Measurements from ENCODE around the gene ACSF2.

The ACSF2 gene

DNA sequence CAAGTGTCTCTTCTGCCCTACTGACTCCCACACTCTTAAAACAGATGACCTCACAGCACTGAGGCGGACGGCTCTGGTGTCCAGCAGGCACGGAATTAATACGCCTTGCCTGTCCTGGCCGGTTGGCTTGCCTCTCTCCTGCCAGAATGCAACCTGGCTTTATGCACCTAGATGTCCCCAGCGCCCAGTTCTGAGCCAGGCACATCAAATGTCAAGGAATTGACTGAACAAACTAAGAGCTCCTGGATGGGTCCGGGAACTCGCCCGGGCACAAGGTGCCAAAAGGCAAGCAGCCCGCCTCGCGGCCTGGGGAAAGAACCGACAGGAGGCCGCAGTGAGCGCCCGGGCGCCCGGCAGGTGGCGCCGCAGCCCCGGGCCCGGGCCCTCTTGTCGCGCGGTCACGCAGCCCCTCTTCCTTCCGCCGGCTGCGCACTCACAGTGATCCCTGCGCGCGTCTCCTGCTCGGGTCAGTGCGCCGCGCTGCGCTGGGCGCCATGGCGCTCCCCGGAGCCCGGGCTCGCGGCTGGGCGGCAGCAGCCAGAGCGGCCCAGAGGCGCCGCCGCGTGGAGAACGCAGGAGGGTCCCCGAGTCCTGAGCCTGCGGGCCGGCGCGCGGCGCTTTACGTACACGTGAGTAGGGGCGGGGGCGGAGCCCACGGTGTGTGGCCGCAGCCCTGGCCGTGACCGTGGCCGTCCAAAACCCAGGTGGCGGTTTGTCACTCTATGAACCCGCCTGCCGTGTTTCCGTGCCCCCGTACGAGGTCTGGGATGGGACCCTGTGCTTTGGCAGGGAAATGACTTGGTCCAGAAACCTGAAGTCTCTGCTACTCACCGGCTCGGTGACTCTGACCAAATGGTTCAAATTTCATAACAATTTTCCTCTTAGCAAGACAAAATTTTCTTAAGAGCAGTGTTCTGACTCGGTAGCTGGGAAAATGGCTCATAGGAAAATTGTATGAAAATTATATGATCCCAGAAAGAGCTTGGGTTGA lies 52.7 kb downstream of the ACSF2 start, which contains the start of gene RSAD1:
RSAD1 (plus strand) TSS at position 470 of the 991 bp plus-strand sequence; CDS start at position 495, 25 bp downstream.
- DNase-seq (ENCODE audit: low spot score) = peak; percentile 90

- peak; percentile 64 for DNase-seq (ENCODE audit: low spot score)
Measured at GRCh38 chr17:50479522-50480141, 53.6 kb downstream of the ACSF2 start.

- no peak for DNase-seq (ENCODE audit: low spot score)
Measured at GRCh38 chr17:50480142-50480764, 54.2 kb downstream of the ACSF2 start.

DNA sequence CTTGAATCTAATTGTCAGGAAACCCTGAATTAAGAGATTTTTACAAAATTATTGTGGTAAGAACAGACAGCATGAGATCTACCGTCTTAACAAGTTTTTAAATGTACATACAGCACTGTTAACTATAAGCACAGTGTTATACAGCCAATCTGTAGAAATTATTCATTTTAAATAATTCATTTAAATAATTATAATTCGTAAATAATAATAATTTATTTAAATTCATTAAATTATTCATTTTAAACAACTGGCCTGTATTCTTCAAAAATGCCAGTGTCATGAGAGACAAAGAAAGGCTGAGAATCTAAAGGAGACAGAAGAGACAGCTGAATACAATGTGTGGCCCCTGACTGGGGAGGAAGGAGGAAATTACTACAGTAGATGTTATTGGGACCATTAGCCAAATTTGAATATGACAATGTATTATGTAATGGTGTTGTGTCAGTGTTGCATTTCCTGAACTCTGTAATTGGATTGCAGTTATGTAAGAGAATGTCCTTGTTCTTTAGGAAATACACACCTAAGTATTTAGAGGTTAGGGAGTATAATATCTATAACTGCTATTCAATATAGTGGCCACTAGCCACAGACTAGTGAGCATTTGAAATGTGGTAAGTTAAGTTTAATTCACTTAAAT lies 55.0 kb downstream of the ACSF2 start:
- DNase-seq (ENCODE audit: low spot score) = no peak

DNA sequence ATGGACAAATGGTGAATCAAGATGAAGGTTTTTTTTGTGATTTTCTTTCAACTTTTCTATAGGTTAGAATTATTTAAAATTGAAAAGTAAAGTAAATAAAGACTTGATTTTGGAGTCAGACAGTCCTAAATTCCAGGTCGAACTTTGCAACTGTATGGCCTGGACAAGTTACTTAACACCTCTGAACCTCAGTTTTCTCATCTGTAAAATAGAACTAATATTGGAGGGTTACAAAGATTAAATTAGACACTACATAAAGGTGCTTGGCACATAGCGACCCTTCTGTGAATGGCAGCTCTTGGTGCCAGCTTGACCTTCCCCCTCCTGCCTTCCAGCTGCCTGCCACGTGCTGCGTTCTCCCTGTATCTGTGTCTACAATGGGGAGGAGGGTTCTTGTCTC lies 55.6 kb downstream of the ACSF2 start:
- DNase-seq (ENCODE audit: low spot score) = no peak

GRCh38 chr17:50482110-50482509 lies 56.1 kb downstream of the ACSF2 start:
- DNase-seq (ENCODE audit: low spot score) = no peak

GRCh38 chr17:50482516-50482915 lies 56.5 kb downstream of the ACSF2 start:
- DNase-seq (ENCODE audit: low spot score) = peak; percentile 95

- no peak for DNase-seq (ENCODE audit: low spot score)
Measured at GRCh38 chr17:50483266-50483665, 57.2 kb downstream of the ACSF2 start.

DNA sequence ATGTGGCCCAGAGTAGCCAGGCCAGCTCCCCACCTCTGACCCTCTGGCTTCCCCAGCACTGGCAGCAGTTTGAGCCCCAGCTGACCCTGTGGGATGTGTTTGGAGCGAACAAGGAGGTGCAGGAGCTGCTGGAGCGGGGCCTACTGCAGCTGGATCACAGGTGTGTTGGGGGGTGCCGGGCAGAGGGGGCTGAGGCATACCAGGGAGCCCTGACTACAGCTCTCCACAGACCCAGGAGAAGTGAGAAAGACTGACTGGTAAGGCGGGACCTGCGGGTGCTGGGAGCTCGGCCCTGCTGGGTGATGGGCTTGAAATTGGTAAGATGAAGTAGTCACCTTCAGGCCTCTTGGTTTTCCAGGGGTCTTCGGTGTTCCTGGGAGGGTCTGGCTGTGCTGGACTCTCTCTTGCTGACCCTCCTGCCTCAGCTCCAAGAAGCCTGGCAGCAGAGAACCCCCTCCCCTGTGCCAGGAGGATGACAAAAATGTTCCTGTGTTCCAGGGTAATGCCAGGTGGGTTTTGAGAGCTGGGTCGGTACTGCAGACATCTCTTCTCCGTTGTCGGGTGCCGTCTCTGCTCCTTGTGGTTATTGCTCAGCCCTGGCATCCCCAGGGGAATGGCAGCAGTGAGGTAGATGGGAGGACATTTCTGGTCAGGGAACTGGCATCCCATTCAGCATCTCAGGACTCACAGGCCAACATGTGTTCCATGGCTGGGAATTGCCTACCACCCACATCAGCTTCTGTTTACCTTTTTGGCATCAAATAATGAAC lies 58.6 kb downstream of the ACSF2 start:
- no peak for DNase-seq (ENCODE audit: low spot score)

GRCh38 chr17:50487213-50488096 lies 61.4 kb downstream of the ACSF2 start:
- no peak for DNase-seq (ENCODE audit: low spot score)

DNA sequence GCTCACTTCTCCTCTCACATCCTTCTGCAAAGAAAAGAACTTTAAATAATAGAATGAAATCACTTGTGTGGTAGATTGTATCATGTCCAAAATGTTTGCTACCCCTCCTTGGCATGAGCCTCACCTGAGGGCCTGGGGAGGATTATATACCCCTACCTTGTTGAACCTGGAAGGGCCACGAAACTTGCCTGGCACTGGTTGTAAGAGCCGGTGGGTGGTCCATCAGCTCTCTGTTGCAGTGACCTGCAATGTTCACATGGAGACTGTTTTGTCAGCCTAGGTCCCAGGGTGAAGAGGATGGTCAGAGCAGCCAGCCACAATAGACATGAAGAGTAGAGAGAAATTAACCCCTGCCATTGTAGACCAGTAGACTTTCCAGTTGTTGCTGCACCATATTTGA lies 62.9 kb downstream of the ACSF2 start:
- DNase-seq (ENCODE audit: low spot score) = no peak

- no peak for DNase-seq (ENCODE audit: low spot score)
Measured at GRCh38 chr17:50491505-50491904, 65.5 kb downstream of the ACSF2 start.

DNA sequence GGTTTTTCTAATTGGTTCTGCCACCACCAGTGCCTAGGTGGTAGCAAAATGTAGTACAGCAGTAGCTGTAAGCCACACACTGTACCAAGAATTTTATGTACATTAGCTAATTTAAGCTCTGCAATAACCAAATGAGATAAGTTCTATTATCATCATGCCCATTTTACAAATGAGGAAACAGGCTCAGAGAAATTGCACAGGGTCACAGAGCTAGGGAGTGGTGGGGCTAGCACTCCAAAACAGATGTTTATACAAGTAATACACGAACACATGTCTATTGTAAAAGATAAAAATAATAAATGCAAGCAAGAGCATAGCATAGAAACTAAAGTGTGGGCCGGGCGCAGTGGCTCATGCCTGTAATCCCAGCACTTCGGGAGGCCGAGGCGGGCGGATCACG lies 66.2 kb downstream of the ACSF2 start:
- no peak for DNase-seq (ENCODE audit: low spot score)

- no peak for DNase-seq (ENCODE audit: low spot score)
Measured at GRCh38 chr17:50493744-50494143, 67.7 kb downstream of the ACSF2 start.

- DNase-seq (ENCODE audit: low spot score) = no peak
Measured at GRCh38 chr17:50495217-50495823, 69.3 kb downstream of the ACSF2 start.

- no peak for DNase-seq (ENCODE audit: low spot score)
Measured at GRCh38 chr17:50495918-50496317, 69.9 kb downstream of the ACSF2 start.

GRCh38 chr17:50498021-50498874 lies 72.2 kb downstream of the ACSF2 start:
- no peak for DNase-seq (ENCODE audit: low spot score)

DNA sequence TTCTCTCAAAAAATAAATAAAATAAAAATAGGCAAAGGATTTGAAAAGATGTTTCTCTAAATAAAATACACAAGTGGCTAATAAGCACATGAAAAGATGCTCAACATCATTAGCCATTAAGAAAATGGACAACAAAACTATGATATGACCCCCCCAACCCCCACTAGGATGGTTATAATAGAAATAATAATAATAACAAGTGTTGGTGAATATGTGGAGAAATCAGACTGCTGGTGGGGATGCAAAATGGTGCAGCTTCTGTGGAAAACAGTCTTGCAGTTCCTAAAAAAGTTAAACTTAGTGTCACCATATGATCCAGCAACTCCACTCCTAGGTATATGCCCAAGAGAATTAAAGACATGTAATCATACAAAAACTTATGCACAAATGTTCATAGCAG lies 73.3 kb downstream of the ACSF2 start:
- no peak for DNase-seq (ENCODE audit: low spot score)

- DNase-seq (ENCODE audit: low spot score) = no peak
Measured at GRCh38 chr17:50499721-50500120, 73.7 kb downstream of the ACSF2 start.

Data from Ammon's horn (tissue), 1 donor.